GM23248 (cell line): ENCODE data around the gene OR10A4.

Source experiments
- EZH2 ChIP-seq: fragments of 200-600 bp; sonication (generic); IDR thresholded peaks from 2 replicates; pipeline ENCODE4 v1.6.1; 2018; ENCODE audit warnings: antibody characterized with exemption, mild to moderate bottlenecking; ENCODE audit not compliant: insufficient read depth, poor library complexity, severe bottlenecking
- EZH2phosphoT487 ChIP-seq: fragments of 200-600 bp; sonication (generic); IDR thresholded peaks from 2 replicates; pipeline ENCODE4 v1.6.1; 2018; ENCODE audit warnings: antibody characterized with exemption, moderate library complexity, mild to moderate bottlenecking, low read depth; ENCODE audit not compliant: insufficient read depth

- TF ChIP-seq EZH2 (no peak), EZH2phosphoT487 (no peak)
Measured at GRCh38 chr11:6888830-6889229, 12.4 kb downstream of the OR10A4 start.
